GM21390 (cell line): ENCODE data around the gene KBTBD3.
"Not testable (repeated sequence)": the region's sequence is repeated elsewhere in the genome, so short reads cannot be mapped to it uniquely, and the experiment has no call there.

Experiments
- ATAC-seq: cut with Tn5 transposase; IDR thresholded peaks from one replicate; pipeline ENCODE4 v1.9.1; 2021; ENCODE audit not compliant: unreplicated experiment

The KBTBD3 gene

DNA sequence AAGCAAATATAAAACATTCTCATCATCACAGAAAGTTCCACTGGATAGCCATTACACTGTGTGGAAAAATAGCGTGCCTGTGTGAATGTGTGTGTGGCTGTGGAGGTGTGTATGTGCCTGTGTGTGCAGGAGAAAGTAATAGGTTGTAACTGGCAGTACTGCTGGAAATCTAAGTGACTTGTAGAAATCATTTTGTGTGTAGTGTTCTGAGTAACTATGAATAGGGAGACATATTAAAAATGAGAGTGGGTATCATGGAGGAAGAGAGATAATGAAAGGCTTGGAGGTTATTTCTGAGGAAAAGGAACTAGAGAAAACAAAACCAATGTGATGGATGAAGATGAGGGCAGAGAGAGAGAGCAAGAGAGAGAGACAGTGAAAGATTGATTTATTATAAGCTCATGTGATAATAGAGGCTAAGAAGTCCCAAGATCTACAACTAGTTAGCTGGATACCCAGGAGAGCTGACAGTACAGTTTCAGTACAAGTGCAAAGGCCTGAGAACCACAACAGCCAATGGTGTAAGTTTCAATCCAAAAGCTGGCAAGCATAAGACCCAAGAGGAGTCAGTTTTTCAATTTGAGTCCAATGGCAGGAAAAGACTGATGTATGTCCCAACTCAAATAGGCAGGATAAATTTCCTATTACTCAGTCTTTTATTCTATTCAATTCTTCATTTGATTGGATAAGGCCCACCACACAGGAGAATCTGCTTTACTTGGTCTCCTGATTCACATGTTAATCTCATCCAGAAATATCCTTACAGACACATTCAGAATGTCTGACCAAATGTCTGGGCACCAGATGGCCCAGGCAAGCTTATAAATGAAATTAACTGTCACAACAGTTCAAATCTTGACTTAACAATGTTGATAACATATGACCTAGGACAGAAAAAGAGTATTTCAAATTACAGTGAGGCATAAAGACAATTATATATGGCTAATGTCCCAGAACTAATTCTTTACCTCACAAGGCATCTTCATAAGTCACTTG, 14.9 kb downstream of the KBTBD3 start:
- no peak for ATAC-seq

- no peak for ATAC-seq
Measured at GRCh38 chr11:106061249-106061784, 15.8 kb downstream of the KBTBD3 start.

- no peak for ATAC-seq
Measured at GRCh38 chr11:106059617-106060016, 17.5 kb downstream of the KBTBD3 start.

GRCh38 chr11:106058377-106058776, 18.8 kb downstream of the KBTBD3 start:
- ATAC-seq = not testable (repeated sequence)

DNA sequence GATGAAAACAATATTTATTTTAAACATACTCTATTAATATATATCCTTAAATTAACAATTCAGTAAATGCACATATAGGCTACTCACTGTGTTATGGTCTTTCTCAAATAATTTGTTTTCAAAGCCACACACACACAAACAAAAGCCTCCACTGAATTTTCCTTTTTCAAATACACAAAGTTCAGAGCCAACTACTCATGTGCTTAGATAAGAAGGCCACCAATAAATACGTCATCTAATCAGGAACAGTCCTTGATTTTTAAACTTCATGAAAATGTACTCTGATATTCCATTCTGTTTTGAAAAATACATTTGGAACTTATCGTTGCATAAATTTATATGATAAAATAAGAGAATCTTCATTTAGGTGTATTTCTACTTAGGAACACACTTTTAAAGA, 26.0 kb downstream of the KBTBD3 start:
- no peak for ATAC-seq

GRCh38 chr11:106049727-106050476, 27.2 kb downstream of the KBTBD3 start:
- ATAC-seq = no peak

DNA sequence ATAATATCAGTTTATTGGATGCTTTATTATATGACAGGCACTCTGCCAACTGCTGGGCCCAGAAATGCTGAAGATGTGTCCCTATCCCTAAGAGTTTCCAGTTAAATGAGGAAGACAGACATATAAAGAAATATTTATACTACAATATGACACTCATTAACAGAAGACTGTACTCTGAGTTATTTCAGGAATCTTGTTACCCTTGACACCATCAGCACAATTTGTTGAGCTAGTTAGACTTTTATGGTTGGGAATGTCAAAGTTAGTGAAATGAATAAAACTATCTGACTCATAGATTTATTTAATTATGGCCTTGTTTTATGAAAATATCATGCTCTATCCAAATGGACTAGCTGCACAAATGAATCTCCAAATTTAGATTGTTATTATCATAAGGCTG, 29.5 kb downstream of the KBTBD3 start:
- ATAC-seq = no peak

DNA sequence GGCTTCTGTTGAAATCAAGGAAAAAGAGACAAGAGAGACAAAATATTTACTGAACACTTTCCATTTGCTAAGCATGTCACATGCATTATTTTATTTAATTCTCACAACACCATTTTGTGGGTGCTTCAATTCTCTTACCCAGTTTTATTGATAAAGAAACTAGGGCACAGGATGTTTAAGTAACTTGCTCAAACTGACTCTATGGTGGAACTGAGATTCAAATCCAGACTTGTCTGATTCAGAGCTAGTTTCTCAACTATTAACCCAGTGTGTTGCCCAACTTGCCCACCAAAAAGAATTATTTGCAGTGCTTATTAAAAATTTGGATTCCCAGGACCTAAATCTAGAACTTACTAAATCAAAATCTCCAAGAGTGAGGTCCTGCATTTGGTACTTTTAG, 33.6 kb downstream of the KBTBD3 start:
- ATAC-seq = no peak

- no peak for ATAC-seq
Measured at GRCh38 chr11:106032861-106033260, 44.3 kb downstream of the KBTBD3 start.

DNA sequence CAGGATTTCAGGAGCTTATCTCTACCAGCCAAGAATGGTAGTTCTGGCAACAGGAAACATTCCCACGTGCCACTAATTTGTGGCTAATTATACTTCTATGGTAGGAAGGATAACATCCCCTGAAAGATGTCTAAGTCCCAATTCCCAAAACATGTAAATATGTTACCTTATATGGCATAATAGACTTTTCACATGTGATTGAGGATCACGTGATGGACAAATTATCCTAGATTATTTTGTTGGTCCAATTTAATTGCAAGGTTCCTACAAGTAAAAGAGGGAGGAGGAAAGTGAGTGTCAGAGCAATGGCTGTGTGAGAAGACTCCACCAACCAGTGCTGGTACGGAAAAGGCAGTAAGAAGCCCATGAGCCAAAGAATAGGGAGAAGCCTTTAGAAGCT, 45.2 kb downstream of the KBTBD3 start:
- ATAC-seq = no peak

DNA sequence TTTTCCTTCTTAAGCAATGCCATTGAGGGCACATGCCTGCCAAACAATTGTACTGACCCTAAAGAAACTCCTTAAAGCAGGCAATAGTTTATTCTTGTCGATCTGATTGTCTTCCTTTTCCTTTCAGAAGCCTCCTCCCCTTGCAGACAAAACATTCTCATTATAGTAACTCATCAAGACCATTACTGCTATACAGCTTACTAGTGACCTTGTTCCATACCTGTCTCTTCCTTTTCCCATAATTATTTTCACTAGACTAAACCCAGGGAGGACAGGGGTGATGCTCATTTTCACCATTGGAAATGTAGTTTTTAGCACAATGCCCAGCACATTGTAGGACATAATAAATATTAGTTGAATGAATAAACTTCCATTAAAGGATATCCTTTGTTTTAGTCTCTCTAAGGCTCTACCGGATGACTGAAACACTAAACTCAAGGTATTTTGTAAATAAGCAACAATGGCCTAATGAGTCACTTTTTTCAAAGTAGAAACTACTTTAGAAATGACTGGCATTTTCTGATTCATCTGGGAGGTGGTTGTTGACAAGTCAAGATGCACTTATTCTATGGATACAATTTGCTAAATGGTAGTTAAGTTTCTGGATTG, 45.8 kb downstream of the KBTBD3 start:
- ATAC-seq = no peak

- no peak for ATAC-seq
Measured at GRCh38 chr11:106030609-106031008, 46.5 kb downstream of the KBTBD3 start.

GRCh38 chr11:106022795-106023275, 54.3 kb downstream of the KBTBD3 start:
- no peak for ATAC-seq

- peak; percentile 97 for ATAC-seq
Measured at GRCh38 chr11:106021967-106022794, 55.0 kb downstream of the KBTBD3 start, which contains the start of gene MSANTD4. MSANTD4 (minus strand) TSS chr11:106022240; CDS start chr11:106010917, 11,323 bp downstream.

DNA sequence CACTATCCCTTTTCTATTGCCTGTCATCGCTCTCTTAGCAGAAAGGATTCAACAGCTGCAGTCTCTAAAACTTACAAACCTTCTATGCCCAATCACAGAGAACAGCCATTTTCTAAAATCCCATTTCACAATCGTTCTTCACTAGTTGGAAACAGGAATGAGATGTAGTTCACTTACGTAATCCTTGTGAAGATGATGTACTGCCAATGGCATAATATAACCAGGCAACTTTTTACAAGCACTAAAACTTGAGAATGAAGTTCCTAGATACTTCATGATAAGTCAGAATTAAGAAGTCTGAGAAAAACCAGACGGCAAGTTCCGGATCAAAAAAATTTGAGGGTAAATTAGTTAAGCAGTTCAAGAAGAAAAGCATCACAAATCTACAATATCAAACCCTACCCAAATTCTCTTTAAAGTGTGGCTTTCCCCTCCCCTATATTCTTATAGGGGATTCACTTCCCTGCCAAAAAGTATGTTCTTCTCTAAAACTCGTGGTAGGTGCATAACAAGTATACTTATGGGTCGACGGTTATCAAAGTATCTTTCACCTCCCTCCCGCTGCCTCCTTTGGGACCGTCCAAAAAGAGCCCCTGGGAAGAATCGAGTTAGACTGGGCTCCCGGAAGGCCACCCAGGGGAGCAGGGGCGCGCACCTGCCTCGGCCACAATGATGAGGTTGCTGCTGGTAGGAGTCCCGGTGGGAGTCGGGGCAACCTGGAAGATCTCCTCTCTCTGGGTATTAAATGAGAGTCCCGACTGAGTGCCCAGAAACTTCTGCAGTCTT, 55.8 kb downstream of the KBTBD3 start:
- ATAC-seq = peak; percentile 14

DNA sequence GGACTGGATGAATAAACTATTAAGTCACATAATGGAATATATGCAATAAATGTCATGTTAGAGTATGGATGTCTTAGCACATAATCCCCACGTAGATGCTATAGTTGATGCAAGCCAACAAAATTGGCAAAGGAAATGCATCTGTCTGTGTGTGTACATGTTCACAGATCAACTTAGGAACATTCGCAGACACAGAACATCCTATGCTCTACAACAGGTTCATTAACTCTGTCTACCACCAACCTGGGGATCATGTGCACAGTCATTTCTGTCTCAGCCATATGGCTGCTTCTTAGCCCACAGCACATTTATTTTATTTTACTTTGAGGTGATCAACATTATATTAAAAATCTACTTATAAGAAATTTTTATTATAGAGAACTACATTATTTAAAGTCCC, 60.1 kb downstream of the KBTBD3 start:
- ATAC-seq = no peak

DNA sequence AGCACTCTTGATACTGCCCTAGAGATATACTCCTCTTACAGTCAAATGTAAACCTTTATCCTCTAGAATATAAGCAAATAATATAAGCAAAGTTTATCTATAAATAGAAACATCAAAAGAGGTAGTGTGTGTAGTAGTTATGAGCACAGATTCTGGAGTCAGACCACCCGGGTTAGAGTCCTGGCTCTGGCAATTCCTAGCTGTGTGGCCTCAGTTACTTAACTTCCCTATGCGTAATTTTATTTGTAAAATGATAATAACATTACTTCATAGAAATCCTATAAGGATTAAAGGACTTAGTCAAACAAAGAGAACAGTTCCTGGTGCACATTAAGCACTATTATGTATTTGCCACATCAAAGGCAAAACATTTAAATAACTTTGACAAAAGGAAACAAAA, 62.1 kb downstream of the KBTBD3 start:
- no peak for ATAC-seq

GRCh38 chr11:106014620-106015019, 62.5 kb downstream of the KBTBD3 start:
- ATAC-seq = no peak

- no peak for ATAC-seq
Measured at GRCh38 chr11:106014035-106014434, 63.1 kb downstream of the KBTBD3 start.
